GM20431 (cell line): Measurements from ENCODE around the gene RGS12.
"Not testable (repeated sequence)": the region's sequence is repeated elsewhere in the genome, so short reads cannot be mapped to it uniquely, and the experiment has no call there.

Experiments used
- in situ Hi-C: fragments of 300-500 bp; cut with MseI, MboI; formaldehyde crosslinking; loops from one replicate; pipeline ENCODE4 v1.15.0; 2020; ENCODE audit warnings: low sequenced_read_pairs; ENCODE audit not compliant: unreplicated experiment

The RGS12 gene

DNA sequence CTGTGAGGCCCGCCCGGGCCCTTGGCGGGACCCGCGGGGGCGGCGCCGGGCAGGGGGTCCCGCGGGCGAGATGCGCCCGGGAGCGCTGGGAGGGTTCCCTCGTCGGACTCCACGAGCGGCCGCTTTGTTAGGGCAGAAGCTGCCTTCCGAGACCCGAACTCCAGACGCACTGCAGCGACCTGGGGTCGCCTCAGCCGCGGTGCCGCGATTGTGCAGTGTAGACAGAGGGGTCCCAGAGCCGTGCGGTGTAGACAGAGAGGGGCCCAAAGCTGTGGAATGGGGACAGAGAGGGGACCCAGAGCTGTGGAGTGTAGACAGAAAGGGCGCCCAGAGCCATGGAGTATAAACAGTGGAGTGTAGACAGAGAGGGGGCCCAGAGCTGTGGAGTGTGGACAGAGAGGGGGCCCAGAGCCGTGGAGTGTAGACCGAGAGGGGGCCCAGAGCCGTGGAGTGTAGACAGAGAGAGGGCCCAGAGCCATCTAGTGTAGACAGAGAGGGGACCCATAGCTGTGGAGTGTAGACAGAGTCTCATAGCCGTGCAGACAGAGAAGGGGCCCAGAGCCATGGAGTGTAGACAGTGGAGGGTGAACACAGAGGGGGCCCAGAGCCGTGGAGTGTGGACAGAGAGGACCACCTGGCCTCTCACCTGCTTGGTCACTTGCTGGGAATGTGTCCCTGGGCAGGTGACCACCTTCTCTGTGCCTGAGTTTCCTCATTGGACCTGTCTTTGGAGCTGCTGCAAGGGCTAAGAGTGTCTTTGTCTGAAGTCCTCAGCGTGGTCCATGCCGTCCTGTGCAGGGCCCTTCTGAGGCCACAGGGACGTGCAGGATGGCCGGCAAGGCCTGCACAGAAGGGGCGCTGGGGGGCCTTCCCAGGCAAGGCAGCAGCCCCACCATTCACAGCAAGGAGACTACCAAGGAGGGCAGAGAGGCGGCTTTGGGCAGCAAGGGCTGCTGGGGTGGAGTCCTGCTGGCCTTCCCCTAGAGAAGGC is 875 bp downstream of the RGS12 start:
- in situ Hi-C loops: no loop called here

DNA sequence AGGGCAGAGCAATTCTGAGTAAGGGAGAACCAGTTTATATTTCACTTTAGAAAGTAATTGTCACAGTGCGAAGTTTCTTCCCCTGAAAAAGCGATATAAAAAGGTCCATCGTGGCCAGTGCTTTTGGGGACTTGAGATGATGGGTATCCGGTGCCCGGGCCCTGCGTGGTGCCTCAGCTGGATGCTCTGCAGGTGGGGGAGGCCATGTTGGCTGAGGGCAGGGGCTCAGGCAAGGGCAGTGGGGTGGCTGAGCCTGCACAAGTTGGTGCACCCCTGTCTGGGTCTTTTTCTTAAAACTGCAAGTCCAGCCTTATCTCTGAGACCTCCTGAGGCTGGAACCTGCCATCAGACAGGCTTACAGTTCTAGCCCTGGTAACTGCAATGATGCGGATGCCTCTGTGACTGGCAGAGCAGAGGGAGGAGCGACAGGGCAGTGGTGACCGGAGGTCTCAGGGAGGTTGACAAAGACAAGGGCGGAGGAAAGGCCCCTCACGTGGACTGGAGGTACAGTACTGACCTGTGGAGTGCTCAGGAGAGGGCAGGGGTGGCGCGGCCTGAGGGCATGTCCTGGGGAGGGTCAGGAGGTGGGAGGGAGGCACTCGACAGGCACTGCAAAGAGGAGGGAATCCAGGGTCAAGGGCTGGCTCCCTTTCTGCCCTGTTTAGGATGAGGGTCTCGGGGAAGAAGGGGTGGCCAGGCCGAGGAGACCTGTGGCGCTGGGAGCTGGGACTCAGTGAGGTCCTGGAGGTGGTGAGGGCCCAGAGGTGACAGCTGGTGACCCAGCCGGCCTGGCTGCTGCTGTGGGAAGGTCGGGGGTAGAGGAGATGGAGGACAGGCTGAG is 1.8 kb downstream of the RGS12 start:
- in situ Hi-C loops: no loop called here

DNA sequence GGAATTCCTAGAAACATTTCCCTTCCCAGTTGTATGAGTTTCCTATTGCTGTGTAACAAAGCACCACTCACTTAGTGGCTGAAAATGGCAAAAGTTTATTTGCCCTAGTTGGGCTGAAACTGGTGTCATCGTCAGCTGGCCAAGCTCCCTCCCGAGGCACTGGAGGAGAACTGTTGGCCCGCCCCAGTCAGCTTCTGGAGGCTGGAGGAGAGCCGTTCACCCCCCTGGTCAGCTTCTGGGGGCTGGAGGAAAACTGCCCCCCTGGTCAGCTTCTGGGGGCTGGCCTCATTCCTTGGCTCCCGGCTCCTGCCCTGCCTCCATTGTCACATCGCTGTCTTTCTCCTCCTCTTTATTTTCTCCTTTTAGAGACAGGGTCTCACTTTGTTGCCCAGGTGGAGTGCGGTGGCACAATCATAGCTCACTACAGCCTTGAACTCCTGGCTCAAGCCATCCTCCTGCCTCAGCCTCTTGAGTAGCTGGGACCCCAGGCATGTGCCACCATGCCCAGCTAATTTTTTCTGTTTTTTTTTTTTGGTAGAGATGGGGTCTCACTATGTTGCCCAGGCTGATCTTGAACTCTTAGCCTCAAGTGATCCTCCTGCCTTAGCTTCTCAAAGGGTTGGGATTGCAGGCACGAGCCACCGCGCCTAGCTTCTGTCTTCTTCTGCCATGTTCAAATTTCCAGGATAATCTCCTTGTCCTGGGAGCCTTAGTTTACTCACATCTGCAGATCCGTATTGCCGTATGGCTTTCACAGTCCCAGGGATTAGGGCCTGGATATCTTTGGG is 3.2 kb downstream of the RGS12 start:
- in situ Hi-C loops: no loop called here

DNA sequence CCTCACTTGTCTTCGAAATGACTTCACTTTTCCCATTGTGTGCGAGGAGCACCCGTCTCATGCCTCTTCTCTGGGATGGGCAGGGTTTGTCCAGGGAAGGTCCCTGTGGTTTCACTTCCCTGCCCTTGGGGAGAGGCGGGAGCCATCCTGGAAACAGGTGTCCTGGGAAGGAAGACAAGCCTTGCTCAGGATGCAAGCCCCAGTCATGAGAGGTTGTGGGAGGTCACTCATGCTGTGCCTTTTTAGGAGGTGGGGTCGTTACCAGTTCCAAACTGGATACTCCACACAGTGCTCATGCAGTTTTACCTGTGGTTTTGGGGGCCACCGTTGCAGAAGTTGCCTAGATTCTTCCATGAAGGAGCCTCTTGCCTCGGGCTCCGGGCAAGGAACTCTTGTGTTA is 3.8 kb downstream of the RGS12 start:
- in situ Hi-C loops: no loop called here

DNA sequence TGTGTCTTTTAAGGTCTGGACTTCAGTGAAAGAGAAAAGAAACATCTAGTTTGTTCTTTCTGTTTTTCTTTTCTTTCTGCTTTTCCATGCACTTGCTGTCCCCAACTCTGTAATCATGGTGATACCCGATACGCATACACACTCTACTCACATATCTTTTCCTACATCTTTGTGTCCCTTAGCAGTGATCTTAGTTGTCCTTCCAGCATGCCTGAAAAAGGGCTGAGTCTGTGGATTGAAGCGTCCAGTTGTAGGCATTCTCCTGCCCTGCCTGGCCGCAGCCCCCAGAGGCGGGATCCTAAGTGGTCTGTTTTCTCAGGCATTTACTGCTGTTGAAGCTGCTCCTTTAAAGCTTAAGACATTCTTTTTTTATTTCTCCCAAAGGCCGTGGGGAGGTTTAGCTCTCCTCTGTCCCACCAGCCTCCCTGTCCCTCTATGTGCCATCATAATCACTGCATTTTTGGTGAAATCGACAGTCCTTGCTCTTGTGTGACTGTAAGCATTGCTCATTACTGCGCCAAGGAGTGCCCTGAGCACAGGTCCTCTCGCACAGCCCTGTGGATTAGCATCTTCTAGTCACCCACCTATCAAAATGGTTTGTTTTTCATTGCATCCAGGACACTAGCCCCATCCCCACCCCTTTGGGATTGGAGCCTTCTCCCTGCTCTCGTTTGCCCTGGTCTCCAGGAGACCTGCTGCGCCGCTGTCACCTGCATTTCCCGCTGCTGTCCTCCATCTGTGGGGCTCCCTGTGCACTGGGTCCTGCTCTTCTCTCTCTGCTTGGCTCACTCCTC is 4.4 kb downstream of the RGS12 start:
- in situ Hi-C loops: no loop called here

DNA sequence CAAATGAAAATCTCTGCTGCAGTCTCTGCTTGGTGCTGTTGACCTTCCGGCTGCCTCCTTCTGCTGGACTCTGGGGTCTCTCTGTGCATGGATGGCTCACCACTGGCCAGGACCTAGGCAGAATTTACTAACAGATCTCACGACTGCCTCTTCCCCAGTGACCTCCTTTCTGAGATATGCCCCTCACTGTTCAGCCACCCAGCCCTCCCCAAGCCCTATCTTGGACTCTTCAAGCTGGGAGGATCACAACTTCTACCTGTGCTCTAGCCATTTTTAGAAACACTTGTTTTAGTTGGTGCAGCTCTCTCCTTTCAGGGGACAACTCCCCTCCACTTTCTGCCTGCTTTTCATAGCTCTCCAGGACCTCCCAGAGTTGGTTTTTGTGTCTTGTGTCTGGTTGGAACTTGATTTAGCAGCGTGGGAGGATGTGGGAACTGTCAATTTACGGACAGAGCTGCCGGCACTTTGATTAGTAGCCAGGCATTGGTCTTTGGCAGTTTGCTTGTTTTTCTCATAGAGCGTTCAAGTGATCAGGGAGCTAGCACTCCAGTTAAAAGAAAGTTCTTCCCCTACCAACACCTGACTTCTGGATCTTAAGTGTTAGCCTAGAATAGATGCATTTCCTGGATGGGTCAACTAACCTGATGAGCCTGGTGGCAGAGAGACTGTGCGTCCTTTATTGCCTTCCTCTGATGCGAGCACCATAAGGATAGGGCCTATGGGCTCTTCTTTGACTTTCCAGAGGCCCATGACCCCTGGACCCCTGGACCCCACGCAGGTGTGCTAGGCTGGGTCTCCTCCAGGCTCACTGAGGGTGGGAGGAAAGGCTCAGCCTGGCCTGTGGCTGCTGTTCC is 6.5 kb downstream of the RGS12 start:
- in situ Hi-C loops: no loop called here

DNA sequence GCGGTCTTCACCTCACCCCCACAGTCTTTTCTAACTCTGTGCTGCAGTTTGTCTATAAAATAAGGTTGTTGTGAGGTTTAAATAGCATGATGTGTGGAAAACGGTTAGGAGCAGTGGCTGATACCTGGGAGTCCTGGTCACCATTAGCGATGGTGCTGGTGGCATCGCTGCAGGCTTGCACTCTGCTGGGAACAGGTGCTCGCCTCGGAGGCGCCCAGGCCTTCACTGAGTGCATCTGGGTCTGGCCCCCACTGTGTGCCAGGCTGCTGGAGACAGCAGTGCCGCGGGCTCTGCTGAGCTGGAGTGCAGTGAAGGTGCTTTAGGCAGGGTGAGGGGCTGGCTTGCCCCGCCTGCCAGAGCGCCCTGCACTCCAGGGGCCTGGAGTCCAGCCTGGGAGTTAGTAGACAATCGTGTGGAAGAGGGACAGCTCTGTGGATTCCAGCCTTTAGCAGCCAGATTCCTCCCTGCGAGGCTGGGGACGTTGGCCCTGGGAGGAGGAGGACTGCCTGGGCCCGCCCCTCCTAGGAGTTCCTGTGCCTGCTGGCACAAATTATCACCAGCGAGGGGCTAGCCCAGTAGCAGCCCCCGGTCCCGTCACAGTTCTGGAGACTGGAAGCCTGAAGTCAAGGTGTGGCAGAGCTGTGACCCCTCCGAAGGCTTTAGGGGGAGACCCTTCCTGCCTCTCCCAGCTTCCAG is 7.3 kb downstream of the RGS12 start:
- in situ Hi-C loops: no loop called here

DNA sequence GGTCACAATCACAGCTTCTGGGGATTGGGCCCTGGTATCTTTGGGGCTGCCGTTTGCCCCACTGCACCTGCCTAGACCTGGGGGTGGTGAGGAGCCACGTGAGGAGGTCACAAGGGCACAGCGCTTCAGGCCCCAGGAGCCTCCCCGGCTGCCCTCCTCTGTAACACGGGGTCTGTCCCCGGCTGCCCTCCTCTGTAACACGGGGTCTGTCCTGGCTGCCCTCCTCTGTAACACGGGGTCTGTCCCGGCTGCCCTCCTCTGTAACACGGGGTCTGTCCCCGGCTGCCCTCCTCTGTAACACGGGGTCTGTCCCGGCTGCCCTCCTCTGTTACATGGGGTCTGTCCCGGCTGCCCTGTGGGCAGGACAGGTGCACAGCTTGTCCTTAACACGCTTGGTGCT is 8.1 kb downstream of the RGS12 start:
- in situ Hi-C loops: not testable (repeated sequence)

DNA sequence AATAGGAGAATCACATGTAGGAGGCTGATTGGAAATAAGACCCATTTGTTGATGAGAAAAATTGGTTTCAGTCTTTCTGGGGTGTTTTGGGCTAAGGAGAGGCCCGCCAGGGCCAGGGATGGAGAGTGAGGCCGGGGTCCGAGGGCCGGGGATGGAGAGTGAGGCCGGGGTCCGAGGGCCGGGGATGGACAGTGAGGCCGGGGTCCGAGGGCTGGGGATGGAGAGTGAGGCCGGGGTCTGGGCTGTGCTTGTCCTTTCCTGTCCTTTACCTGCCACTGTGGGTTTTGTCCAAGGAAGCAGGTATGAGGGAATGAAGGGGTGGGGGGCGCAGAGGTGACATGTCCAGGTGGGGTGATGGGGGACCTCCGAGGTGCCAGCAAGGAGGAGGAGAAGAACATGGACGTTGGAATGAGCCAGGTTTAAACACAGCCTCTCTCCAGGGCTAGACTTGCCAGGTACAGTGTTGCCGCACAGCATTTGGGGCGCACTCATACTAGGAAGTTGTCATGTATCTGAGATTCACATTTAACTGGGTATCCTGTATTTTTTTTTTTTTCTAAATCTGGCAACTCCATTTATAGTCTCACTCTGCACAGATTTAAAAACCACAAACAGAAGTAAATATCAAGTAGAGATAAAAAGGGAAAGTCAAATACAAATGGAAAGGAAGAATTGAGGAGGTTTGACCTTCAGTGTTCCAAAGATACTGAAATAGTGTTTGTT is 8.8 kb downstream of the RGS12 start:
- in situ Hi-C loops: no loop called here

DNA sequence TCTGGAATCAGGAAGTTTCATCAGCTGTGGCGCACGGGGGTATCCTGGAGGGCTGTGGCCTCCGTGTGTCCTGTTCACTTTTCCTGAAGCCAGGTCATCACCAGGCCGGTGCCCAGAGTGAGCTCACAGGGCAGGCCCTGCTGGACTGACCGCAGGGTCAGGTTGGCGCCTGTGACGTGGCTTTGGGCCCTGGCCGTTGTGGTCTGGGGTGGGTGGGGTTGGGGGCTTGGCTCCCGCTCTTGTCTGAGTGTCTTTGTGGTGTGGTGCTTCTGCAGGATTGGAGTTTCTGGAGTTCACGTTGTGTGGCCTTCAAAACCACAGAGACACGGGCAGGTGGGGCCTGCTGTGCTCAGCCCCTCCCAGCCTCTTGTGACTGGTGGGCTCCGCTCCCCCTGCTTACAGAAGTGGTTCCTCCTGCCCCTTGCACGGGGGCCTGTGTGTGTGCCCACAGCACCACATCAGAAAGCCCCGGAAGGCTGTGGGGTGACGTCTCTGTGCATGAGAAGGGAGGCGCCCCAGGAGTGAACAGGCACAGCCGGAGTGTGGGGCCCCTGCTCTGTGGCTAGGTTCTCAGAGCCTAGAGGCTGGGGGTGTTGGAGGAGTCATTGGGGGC is 9.5 kb downstream of the RGS12 start:
- in situ Hi-C loops: no loop called here

DNA sequence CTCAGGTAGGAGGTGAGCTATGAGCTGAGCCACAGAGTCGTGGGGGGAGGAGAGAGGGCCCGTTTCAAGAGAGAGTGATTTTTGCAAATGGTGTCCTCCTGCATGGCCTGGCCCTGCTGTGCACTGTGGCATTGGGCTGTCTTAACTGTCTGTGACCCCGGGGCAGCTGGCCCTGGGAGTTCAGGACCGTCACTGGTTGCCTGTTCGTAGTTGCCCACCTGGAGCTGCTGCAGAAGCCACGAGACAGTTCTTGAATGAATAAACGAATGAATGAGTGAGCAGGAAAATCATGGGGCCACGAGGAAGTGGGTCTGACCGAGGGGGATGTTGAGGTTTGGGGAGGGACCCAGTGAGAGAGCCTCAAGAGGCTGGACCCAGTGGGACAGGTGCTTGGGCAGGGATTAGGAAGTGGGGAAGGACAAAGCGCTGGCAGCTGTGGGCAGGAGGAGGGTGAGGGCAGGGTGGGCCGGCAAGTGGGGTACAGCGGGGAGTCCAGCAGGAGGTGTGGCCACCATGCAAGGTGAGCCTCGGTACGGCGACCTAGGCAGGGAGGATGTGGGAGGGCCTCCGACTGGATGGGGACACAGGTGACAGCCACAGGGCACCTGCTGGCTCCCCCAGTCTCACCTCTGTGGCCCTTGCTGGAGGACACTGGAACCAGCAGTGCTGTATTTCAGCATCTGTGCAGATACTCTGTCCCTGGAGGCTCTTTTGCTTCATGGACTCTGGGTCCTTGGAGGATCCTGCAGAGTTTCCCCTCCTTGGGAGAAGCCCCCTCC is 10.2 kb downstream of the RGS12 start:
- in situ Hi-C loops: no loop called here

DNA sequence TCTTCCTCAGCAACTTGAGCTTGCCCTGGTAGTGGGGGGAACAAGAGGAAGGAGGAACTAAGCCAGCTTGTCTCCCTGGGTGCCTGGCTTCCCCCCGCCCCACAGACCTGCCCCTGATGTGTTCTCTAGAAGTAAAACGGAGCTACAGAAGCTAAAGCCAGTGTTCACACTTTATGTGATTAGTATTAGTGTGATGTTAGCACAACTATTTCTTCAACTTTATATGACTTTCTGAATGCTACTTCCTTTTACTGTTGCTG is 10.7 kb downstream of the RGS12 start:
- in situ Hi-C loops: no loop called here

DNA sequence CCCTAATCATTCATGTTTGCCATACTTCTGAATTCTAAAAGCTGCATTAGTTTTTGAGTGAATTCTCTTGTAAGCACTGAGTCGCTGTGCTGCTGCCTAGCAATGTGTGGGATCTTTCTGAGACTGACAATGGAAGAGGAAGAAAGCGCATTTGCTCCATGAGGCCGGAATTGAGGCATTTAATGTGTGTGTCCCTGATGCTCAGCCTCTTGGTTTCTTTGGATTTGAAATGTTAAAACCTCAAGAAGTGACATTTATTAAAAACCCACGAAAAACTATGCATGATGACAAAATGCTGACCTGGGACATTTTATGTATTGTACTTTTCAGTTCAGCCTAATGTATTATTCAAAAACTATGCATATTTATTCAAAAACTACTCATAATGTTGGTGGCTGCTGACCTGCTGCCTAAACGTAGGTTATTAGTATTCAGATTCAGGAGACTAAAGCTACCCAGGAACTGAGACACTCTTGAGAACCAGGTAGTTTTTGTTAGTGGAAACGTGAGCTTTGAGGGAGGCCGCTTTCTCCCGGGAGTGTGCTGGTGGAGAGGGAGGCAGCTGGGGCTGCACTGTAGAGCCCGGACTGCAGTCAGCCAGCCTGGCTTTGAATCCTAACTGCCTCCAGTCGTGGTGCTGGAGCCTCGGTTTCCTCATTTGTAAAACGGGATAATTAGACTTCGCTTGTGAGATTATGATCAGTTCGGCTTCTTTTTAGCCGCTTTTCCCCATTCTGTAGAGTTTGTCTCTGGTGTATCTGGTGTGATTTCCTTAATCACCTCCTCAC is 11.3 kb downstream of the RGS12 start:
- in situ Hi-C loops: no loop called here

DNA sequence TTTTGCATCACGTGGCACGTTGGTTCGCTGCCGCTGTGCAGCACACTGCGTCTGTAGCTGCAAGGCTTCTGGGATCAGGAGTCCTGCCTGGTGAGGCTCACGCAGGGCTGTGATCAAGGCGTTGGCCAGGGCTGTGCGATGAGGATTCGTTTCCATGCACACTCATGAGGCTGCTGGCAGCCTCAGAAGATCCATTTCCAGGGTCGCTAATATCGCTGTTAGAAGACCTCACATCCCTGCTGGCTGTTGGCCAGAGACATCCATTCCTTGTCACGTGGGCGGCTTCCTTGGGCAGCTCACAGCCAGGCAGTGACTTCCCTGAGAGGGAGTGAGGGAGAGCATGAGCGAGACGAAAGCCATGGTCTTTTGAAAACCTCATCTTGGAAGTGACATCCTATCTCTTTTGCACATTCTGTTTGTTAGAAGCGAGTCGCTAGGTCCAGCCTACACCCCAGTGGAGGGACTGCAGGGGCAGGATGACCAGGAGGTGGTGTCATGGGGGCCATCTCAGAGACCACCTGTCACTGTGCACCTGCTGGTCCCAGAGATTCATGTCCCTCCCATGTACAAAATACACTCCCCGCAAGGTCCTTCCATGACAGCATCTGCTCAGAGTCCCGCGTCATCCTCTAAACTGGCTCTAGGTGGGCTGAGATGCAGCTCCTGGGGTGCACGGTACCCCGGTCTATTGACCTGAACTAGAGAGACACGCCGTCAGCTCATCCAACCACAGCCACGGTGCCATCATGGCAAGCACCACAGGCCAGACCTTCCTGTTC is 12.2 kb downstream of the RGS12 start:
- in situ Hi-C loops: no loop called here
